GM19467 (cell line): Measurements from ENCODE around the gene KLHDC8B.
A peak's percentile ranks its signal among the peaks of the same experiment; 100 is the strongest.

Source experiments
- ATAC-seq: cut with Tn5 transposase; IDR thresholded peaks from one replicate; pipeline ENCODE4 v1.9.1; 2021; ENCODE audit warnings: mild to moderate bottlenecking, moderate library complexity; ENCODE audit not compliant: unreplicated experiment

KLHDC8B gene

DNA sequence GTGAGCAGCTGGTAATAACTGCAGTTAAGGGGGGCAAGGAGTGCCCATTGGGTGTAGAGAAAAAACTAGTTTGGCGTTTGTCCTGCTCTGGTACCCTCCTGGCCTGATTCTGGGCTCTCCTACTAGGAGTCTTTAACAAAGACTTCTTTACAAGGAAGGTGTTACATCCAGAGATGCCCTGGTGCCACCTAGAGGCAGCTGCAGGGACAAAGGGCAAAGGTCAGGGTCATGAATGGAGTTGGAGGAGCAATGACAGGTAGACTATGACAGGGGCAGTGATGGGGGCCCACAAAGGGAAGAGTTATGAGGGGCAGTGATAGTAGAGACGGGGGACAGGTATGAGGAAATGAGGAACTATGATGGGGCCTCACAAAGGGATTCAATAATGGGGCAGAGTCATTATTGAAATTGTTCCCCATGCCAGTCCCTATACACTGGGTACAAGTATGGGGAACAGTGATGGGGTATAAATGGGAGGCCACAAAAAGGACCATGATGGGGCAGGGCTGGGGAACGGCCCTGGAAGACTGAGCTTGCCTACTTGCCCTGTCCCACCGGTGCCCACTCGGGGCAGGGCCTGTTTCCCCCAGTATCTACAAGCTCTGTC is 13.2 kb upstream of the KLHDC8B start:
- ATAC-seq, result no peak

DNA sequence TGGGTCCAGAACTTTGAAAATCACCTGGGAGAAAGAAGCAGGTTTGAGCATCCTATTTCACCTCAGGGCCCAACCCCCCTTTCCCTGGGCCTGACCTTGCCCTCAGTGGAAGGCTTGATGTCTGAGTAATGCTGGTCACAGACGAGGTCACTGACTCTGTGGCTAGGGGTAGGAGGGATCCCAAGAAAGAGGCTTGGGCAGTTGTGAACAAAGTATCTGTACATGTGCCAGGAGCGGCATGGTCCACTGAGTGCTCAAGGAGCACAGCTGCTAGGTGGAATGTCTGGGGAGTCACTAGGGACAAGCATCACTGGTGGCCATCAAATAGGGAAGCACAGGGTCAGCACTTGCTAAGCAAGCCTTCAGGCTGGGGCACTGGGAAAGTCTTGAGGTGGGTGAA is 12.6 kb upstream of the KLHDC8B start:
- no peak for ATAC-seq

DNA sequence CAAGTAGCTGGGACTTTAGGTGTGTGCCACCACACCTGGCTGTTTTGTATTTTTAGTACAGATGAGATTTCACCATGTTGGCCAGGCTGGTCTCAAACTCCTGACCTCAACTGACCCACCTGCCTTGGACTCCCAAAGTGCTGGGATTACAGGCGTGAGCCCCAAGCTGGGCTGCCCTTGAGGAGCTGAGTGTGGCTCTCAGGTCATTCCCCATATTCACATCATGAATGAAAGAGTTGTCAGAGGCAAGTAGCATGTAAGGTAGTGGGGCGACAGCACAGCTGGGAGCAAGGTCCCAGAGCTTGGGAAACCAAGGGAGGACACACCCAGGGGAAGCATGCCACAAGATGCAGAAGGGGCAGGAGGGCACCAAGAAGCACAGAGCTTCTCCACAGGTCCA is 10.2 kb upstream of the KLHDC8B start:
- no peak for ATAC-seq

DNA sequence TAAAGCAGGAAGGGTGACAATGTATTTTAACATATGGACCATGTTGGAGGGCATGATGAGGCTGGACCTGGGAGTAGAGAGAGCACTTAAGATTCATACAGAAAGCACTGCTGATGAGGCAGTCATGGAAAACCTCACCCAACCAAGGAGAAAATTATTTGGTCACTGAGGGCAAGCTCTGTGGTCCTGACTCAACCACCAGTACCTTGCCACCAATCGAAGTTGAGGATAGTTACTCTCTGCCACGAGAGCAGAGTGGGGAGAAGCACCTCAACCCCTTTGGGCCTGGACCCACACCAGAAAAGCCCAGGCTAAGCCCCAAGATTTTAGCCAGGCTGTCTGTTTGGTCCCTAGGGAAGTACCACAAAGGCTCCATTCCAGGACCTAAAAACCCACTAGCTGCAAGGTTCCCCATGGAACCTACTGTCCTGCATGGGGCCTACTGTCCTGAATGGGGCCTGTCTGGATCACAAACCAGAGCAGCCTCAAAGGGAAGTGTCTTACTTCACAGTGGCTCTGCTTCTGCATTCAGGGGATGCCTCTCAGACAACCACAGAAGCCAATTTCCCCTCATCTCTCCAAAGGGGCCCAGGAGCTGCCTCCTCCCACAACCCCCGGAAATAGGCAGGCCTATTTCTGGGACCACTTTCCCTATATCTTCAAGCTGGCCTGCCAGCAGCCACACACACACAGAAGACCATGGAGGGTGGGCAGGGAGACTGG is 9.4 kb upstream of the KLHDC8B start:
- ATAC-seq, result no peak

DNA sequence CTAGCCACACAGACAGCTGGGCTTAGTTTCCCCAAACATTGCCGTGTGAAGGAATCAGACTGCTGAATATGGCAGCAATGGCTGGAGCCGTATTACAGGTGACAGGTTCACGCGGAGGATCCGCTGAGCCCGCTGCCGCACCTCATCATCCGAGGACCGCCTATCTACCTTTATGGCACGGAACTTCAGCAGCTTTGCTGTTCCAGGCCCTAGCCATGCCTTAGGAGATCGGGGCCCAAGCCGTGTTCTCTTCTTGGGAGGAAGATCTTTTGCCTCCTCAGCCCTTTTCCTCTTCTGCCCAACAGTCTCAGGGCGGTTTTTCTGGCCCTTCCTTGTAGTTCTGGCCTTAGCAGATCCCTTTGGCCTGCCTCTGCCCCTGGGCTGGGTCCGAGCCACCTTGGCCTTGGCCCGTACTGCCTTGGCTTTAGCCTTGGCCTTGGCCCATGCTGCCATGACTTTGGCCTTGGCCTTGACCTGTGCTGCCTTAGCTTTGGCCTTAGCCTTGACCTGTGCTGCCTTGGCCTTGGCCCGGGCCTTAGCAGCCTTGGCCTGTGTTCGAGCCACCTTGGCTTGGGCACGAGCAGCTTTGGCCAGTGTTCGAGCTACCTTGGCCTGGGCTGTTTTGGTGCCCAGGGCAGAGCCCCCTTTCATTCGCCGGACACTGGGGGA is 8.5 kb upstream of the KLHDC8B start:
- no peak for ATAC-seq

DNA sequence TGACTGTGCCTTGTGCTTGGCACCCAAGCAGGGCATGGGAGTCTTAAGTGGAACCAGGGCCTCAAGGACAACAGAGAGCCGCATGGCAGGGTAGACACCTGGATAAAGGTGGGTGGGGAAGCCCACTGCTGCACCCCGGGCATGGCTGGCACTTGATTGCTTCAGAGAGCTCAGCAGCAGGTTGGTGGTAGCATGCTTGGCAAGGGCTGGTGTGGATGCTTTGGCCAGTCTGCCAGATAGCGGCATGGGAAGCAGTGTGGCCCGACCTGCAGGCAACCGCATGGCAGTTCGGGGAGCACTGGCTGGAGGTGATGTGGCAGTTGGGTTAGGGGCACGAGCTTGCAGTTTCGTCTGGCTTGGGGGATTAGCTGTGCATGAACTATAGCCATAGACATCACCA is 7.8 kb upstream of the KLHDC8B start:
- no peak for ATAC-seq

DNA sequence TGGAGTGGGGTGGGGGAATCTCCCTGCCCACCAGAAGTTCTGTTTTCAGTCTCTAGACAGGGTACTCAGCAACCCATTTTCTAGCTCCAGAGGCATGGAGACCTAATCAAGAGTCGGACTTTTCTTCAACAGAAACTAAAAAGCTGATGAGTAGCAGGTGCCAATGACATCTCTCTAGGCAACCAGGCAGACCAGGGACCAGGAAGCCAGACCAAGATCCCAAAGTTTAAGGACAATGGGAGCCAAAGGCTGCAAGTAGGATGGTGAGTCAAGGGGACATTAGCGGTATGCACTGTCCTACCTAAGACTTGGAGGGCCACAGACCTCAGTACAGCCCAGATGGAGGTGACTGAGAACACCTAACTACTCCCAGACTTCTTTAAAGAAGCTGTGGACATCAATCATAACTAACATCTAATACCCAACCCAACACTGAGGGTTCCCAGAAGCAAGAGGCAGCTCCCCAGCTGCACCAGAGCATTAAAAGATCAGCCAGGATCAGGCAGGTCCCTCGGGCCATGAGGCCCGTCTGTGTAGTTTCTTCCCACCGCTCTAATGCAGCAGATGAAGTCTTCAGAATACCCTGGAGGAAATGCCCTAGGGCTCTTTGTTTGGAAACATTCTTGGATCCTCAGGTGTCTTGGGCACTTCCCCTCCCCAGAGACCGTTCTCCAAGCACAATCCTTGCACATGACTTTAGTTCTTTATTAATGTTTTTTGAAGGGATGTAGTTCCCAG is 6.2 kb upstream of the KLHDC8B start:
- ATAC-seq, result no peak

DNA sequence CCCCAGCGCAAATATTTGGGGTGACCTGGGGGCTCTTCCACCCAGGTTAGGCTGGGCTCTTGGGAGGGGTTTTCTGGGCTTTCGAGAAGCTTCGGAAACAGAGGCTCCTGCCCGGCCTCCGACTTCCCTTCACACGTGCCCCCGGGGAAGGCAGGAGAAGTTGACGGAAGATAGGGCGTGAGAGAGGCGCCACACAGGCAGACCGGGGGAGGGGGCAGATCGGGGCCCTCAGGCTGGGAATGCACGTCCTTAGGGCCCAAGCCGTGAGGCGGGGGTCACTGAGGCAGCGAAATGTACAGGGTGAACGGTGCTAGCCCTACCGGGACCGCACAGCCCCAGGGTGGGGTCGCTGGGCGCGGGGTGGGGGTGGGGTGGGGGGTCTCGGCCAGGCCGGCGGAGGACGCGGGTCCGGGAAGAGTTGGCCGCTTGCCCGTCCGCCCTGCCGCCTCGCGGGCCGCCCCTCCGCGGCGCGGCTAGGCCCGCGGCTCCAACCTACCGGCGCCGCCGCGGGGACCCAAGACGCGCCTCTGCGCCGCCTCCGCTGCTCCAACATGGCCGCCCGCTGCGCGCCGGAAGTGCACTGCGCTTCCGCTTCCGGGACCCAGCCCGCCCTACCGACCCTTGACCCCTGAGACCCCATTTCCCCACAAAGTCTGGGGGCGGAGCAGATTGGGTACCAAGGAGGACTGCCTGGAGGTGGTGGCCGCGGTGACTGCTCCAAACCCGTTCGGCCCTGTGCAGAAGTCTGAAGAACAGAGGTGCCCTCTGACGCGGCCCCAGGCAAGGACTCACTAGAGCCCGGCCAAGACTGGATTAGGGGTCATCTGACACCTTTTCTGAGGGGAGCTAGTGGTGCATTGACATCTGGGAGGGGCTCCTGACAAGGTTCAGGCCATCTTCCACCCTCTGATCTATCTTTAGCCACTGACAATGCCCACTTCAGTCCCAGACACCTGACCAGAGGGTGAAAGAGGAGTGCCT is 5.3 kb upstream of the KLHDC8B start, which contains the start of gene CCDC71:
Gene CCDC71, minus strand, starts transcription at position 561 of the 981 bp plus-strand sequence. CDS start 2,123 bp downstream, outside the sequence.
- peak; percentile 68 for ATAC-seq

DNA sequence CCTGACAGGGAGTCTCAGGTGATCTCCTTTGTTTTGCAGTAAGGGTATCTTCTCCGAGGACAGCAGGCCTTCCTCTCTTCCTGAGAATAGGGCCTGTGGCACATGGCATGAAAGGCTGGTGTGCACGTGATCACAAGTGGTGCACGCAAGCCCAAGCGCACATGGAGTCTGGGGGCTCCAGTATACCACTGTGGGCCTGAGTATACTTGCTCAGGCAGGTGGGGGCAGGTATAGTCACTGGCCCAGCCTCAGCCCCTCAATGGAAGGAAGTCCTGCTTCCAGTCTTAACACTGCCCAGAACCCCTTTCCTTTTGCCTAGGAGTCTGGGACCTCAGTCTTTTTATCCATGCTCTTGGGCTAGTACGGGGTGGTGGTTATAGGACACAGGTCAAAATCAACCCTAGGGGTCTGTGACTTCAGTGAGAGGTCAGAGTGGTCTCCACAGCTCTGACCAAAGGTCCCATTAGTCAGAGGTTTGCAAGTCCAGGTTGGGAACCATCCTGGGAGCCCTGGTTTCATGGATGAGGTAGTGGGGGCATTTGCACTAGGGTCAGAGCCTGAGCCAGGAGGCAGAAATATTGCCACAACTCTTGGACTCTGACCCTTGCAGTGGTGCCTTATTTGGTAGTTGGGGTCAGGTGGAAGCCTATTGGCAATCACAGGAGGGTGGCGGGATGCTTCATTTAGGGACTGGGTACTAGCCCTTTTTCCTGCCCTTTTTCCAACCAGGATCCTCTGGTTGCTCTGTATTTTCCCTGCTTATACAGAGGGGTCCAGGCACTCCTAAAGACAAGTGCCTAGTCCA is 4.4 kb upstream of the KLHDC8B start:
- ATAC-seq, result no peak

DNA sequence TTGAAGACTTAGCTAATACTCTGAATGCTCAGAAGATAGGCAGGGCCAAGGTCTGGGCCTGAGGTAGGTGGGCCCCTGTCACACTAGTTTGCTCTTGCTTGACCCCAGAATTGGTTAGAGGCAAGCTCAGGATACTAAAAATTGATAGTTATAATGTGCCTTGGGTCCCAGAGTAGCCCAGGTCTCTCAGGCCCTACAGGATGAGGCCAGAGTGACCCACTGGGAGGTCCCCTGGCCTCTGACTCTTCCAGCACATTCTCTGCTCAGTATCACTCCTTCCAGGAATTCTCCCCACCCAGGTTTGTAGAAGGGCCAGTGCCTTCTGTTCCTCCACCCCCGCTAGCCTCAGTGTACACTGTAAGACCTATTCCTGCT is 667 bp upstream of the KLHDC8B start:
- ATAC-seq, result no peak

DNA sequence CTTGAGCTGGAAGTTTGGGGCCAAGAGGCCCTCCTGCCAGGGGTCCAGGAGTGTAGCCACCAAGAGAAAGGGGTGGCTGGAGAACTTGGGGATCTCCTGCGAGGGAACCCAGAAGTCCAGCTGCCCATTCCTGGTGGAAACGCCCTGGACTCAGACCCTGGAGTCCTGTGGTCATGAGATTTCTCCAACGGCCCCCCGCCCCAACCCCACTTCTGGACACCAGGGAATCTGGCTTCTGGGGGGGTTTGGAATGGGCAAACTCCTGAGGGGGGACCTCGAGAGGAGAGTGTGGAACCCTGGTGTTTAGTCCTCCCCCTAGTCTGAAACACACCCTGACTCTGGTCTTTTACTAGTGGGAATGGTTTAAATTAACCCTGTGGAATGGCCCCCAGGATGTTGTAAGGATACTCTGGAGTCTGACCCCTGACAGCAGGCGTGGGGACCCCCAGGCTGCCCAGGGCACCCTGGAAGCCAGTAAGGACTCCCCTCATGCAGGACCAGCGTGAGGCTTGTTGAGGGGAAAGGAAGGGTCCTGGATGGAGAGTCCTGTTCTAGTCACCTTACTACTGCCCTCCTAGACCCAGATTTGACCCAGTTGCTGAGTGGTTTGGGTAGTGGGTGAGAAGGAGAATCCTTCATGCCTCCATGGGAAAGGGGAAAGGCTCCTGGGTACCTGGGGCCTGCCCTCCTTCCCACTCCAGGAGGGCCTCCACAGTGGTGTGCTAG is 540 bp downstream of the KLHDC8B start:
- no peak for ATAC-seq

DNA sequence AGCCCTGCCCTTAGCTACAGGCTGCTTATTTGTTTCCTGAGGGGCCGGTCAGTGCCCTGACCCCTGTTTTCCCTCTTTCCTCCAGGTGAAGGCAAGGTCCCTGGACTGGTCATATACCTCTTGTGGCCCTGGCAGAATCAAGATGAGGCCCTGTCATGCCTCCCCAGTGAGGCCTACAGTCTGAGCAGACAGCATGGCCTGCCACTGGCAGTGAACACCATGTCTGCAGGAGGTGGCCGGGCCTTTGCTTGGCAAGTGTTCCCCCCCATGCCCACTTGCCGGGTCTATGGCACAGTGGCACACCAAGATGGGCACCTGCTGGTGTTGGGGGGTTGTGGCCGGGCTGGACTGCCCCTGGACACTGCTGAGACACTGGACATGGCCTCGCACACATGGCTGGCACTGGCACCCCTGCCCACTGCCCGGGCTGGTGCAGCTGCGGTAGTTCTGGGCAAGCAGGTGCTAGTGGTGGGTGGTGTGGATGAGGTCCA is 1.2 kb downstream of the KLHDC8B start:
- ATAC-seq, result no peak

DNA sequence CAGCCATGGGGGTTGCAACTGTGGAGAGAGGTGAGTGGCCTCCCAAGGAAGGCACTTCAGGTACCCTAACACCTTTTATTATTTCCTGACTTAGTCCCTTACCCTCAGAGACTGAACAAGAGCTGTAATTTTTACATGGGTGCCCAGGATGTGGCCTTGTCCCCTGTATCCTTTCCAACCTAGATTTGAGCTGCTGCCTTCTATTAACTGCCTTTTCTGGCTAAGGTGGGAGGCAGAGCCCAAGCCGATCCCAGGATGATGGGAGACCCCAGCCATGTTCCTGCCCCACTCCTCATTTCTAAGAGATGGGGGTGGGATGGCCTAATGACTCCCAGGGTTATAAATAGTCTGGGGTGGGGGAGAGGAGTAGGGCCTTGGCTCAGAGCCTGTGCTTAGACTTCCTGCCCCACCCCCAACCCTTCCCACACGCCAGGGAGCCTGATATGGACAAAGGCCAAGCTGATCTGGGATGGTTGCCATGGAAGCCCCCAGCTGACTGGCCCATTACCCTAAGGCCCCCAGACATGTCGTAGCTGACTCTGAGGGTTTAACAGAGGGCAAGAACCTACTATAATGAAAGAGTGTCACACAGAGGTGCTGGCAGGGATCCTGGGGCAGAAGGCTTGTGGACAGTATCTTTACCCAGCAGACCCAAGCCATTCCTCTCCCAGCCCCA is 1.9 kb downstream of the KLHDC8B start:
- ATAC-seq, result no peak

DNA sequence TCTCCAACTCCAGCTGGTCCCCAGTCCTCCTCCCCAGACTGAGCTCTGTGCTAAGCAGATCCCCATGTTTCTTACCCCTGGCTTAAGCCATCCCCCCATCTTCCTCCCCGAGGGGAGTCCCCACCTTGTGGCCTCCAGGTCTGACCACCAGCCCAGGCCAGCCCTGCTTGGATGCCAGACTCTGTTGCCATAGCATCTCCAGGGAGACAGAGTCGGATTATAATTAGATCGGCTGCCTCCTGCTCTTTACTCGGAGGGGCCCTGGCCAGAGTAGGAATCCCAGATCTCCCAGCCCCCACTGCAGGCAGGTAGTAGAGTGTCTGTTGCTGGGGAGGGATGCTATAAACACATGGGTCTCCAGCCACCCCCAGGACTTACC is 2.4 kb downstream of the KLHDC8B start:
- no peak for ATAC-seq

DNA sequence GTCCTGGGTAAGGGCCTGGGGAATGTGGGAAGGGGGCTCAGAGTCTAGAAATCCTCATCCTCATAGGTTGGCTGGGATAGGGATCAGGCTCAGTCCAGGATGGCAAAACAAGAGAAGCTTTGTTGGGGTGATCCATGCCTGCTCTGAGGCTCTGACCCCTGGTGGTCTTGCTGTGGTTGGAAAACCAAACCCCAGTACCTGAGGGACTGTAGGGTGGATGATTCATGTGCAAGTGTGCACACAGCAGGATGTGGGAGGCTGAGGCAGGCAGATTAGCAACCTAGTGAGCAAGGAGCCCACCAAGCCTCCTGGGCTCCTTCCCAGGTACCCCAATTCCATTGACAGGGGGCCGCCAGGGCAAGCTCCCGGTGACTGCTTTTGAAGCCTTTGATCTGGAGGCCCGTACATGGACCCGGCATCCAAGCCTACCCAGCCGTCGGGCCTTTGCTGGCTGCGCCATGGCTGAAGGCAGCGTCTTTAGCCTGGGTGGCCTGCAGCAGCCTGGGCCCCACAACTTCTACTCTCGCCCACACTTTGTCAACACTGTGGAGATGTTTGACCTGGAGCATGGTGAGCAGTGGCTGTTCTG is 3.1 kb downstream of the KLHDC8B start:
- ATAC-seq, result no peak

DNA sequence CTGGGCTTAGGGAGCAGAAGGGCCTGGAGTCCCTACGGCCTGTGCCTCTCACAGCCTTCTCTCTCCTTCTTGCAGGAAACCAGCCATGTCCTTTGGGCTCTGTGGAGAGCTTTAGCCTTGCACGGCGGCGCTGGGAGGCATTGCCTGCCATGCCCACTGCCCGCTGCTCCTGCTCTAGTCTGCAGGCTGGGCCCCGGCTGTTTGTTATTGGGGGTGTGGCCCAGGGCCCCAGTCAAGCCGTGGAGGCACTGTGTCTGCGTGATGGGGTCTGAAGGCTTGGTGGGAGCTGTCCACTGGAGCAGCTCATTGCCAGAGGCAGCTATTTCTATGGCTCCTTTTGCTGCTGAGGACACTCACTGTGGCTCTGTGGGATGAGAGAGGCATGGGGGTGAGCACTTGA is 4.1 kb downstream of the KLHDC8B start:
- ATAC-seq, result no peak

DNA sequence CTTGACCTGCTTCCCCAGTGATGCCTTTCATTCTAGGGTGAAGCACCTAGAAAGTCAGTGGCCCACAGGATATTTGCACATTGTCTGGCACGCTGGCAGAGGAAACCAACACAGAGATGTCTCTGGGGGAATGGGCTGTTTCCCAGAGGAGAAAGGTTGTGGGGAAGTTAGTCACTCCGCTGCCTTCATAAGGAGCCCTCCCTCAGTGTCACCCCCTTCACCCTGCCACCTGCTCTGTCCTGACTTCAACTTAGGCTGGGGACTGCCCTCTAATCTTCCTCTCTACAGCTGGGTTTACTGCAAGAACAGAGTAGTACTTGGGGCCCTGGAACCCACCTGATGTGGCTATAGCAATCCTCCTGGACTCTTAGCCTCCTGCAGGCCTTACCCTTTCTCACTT is 5.7 kb downstream of the KLHDC8B start:
- no peak for ATAC-seq

DNA sequence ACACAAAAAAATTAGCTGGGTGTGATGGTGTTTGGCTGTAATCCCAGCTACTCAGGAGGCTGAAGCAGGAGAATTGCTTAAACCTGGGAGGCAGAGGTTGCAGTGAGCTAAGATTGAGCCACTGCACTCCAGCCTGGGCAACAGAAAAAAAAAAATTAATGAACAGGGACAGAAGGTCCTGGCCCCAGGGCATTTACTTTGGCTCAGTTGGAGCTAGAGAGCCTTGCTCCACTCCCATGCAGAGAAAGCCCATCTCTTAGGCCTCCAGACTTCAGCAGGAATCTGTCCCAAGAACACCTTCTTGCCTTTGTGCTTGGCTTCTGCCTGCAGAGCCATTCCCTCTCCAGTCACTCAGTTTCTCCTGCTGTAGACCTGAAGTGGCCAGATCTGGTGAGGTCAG is 8.7 kb downstream of the KLHDC8B start:
- no peak for ATAC-seq
